ENCODE results near the gene SGK2. TPM values are rescaled to one million over a fixed set of nuclear protein-coding genes. Genes with fewer than 3 reads are reported as not detected.
A peak's percentile ranks its signal among the peaks of the same experiment; 100 is the strongest.

SGK2 gene
- total and polyA plus RNA-seq, 4 donors, result 2.7 to 5.0 (median 3.1) TPM

- H3K27ac ChIP-seq (ENCODE audit: low read depth in 1 of 2, low read length in 2 of 2), result no peak overlapping the region
- no peaks in the 10 kb centered on the region for H3K36me3 ChIP-seq (ENCODE audit: control insufficient read depth in 1 of 2, insufficient read depth in 2 of 2, low read length in 1 of 2)
- no peak for DNase-seq
- WGBS, 2 donors, result 97 to 98% methylated on average over 8 of the region's 8 CpGs
- no peaks in the 10 kb centered on the region for H3K4me1 ChIP-seq (ENCODE audit: control insufficient read depth in 1 of 2, insufficient read depth in 2 of 2, low read length in 2 of 2)
- intact Hi-C loops (cut with DNase I), result no loop called here
- H3K4me3 ChIP-seq (ENCODE audit: low read length in 2 of 2), result no peak overlapping the region
- no peaks in the 10 kb centered on the region for H3K27me3 ChIP-seq (ENCODE audit: control insufficient read depth in 1 of 2, insufficient read depth in 2 of 2, low read length in 1 of 2)
- ATAC-seq (ENCODE audit: low FRiP score), result no peak
- H3K9me3 ChIP-seq (ENCODE audit: control insufficient read depth, low read length), result no peaks in the 10 kb centered on the region
Measured at GRCh38 chr20:43564455-43564854, 5.6 kb downstream of the SGK2 start.

GRCh38 chr20:43564993-43565757, 6.3 kb downstream of the SGK2 start:
- DNase-seq (no peak), ATAC-seq (ENCODE audit: low FRiP score) (no peak)
- no peaks in the 10 kb centered on the region for H3K27me3 ChIP-seq (ENCODE audit: control insufficient read depth in 1 of 2, insufficient read depth in 2 of 2, low read length in 1 of 2)
- H3K4me3 ChIP-seq (ENCODE audit: low read length in 2 of 2), result no peak overlapping the region
- no peaks in the 10 kb centered on the region for H3K36me3 ChIP-seq (ENCODE audit: control insufficient read depth in 1 of 2, insufficient read depth in 2 of 2, low read length in 1 of 2)
- 75 to 78% methylated on average over 18 of the region's 18 CpGs for WGBS, 2 donors
- intact Hi-C loops (cut with DNase I), result no loop called here
- H3K4me1 ChIP-seq (ENCODE audit: control insufficient read depth in 1 of 2, insufficient read depth in 2 of 2, low read length in 2 of 2), result no peaks in the 10 kb centered on the region
- H3K27ac ChIP-seq (ENCODE audit: low read depth in 1 of 2, low read length in 2 of 2), result no peak overlapping the region
- no peaks in the 10 kb centered on the region for H3K9me3 ChIP-seq (ENCODE audit: control insufficient read depth, low read length)

- H3K4me1 ChIP-seq (ENCODE audit: control insufficient read depth in 1 of 2, insufficient read depth in 2 of 2, low read length in 2 of 2), result no peaks in the 10 kb centered on the region
- no peaks in the 10 kb centered on the region for H3K9me3 ChIP-seq (ENCODE audit: control insufficient read depth, low read length)
- DNase-seq (no peak), ATAC-seq (ENCODE audit: low FRiP score) (no peak)
- intact Hi-C loops (cut with DNase I), result no loop called here
- no peak overlapping the region for H3K4me3 ChIP-seq (ENCODE audit: low read length in 2 of 2)
- H3K27me3 ChIP-seq (ENCODE audit: control insufficient read depth in 1 of 2, insufficient read depth in 2 of 2, low read length in 1 of 2), result no peaks in the 10 kb centered on the region
- H3K36me3 ChIP-seq (ENCODE audit: control insufficient read depth in 1 of 2, insufficient read depth in 2 of 2, low read length in 1 of 2), result no peaks in the 10 kb centered on the region
- no peak overlapping the region for H3K27ac ChIP-seq (ENCODE audit: low read depth in 1 of 2, low read length in 2 of 2)
- WGBS, 2 donors, result 82 to 91% methylated on average over 4 of the region's 4 CpGs
Measured at GRCh38 chr20:43565758-43566104, 6.9 kb downstream of the SGK2 start.

GRCh38 chr20:43567477-43567876, 8.7 kb downstream of the SGK2 start:
- DNase-seq (no peak), ATAC-seq (ENCODE audit: low FRiP score) (no peak)
- H3K27me3 ChIP-seq (ENCODE audit: control insufficient read depth in 1 of 2, insufficient read depth in 2 of 2, low read length in 1 of 2), result no peaks in the 10 kb centered on the region
- no peaks in the 10 kb centered on the region for H3K9me3 ChIP-seq (ENCODE audit: control insufficient read depth, low read length)
- H3K36me3 ChIP-seq (ENCODE audit: control insufficient read depth in 1 of 2, insufficient read depth in 2 of 2, low read length in 1 of 2), result no peaks in the 10 kb centered on the region
- intact Hi-C loops (cut with DNase I), result no loop called here
- no peak overlapping the region for H3K27ac ChIP-seq (ENCODE audit: low read depth in 1 of 2, low read length in 2 of 2)
- WGBS, 2 donors, result 91 to 94% methylated on average over 9 of the region's 9 CpGs
- no peaks in the 10 kb centered on the region for H3K4me1 ChIP-seq (ENCODE audit: control insufficient read depth in 1 of 2, insufficient read depth in 2 of 2, low read length in 2 of 2)
- no peak overlapping the region for H3K4me3 ChIP-seq (ENCODE audit: low read length in 2 of 2)

- Histone ChIP-seq H3K36me3 (ENCODE audit: control insufficient read depth in 1 of 2, insufficient read depth in 2 of 2, low read length in 1 of 2) (no peaks in the 10 kb centered on the region), H3K27ac (ENCODE audit: low read depth in 1 of 2, low read length in 2 of 2) (no peak overlapping the region), H3K4me3 (ENCODE audit: low read length in 2 of 2) (no peak overlapping the region), H3K4me1 (ENCODE audit: control insufficient read depth in 1 of 2, insufficient read depth in 2 of 2, low read length in 2 of 2) (no peaks in the 10 kb centered on the region), H3K9me3 (ENCODE audit: control insufficient read depth, low read length) (no peaks in the 10 kb centered on the region), H3K27me3 (ENCODE audit: control insufficient read depth in 1 of 2, insufficient read depth in 2 of 2, low read length in 1 of 2) (no peaks in the 10 kb centered on the region)
- intact Hi-C loops (cut with DNase I), result no loop called here
- DNase-seq (no peak), ATAC-seq (ENCODE audit: low FRiP score) (no peak)
- WGBS, 2 donors, result 91 to 97% methylated on average over 4 of the region's 4 CpGs
Measured at GRCh38 chr20:43568706-43569105, 9.9 kb downstream of the SGK2 start.

- H3K27me3 ChIP-seq (ENCODE audit: control insufficient read depth in 1 of 2, insufficient read depth in 2 of 2, low read length in 1 of 2), result no peaks in the 10 kb centered on the region
- no peaks in the 10 kb centered on the region for H3K9me3 ChIP-seq (ENCODE audit: control insufficient read depth, low read length)
- H3K27ac ChIP-seq (ENCODE audit: low read depth in 1 of 2, low read length in 2 of 2), result no peak overlapping the region
- no peak overlapping the region for H3K4me3 ChIP-seq (ENCODE audit: low read length in 2 of 2)
- DNase-seq (no peak), ATAC-seq (ENCODE audit: low FRiP score) (no peak)
- no peaks in the 10 kb centered on the region for H3K4me1 ChIP-seq (ENCODE audit: control insufficient read depth in 1 of 2, insufficient read depth in 2 of 2, low read length in 2 of 2)
- no peaks in the 10 kb centered on the region for H3K36me3 ChIP-seq (ENCODE audit: control insufficient read depth in 1 of 2, insufficient read depth in 2 of 2, low read length in 1 of 2)
- intact Hi-C loops (cut with DNase I), result no loop called here
- 92 to 94% methylated on average over 10 of the region's 10 CpGs for WGBS, 2 donors
Measured at GRCh38 chr20:43569282-43569681, 10.5 kb downstream of the SGK2 start.

GRCh38 chr20:43570496-43570895, 11.7 kb downstream of the SGK2 start:
- ATAC-seq (ENCODE audit: low FRiP score), result no peak
- WGBS, 2 donors, result 89 to 91% methylated on average over 10 of the region's 10 CpGs

GRCh38 chr20:43571310-43571709, 12.5 kb downstream of the SGK2 start:
- ATAC-seq (ENCODE audit: low FRiP score), result no peak
- WGBS, 2 donors, result 91 to 95% methylated on average over 3 of the region's 3 CpGs
- no peaks in the 10 kb centered on the region for H3K27me3 ChIP-seq (ENCODE audit: control insufficient read depth in 1 of 2, insufficient read depth in 2 of 2, low read length in 1 of 2)

More at GRCh38 chr20:43570496-43570895, 11.7 kb downstream of the SGK2 start:
- H3K27me3 ChIP-seq (ENCODE audit: control insufficient read depth in 1 of 2, insufficient read depth in 2 of 2, low read length in 1 of 2), result no peaks in the 10 kb centered on the region
- H3K36me3 ChIP-seq (ENCODE audit: control insufficient read depth in 1 of 2, insufficient read depth in 2 of 2, low read length in 1 of 2), result no peaks in the 10 kb centered on the region
- no peak overlapping the region for H3K27ac ChIP-seq (ENCODE audit: low read depth in 1 of 2, low read length in 2 of 2)
- no peaks in the 10 kb centered on the region for H3K4me1 ChIP-seq (ENCODE audit: control insufficient read depth in 1 of 2, insufficient read depth in 2 of 2, low read length in 2 of 2)
- intact Hi-C loops (cut with DNase I), result no loop called here
- no peak overlapping the region for H3K4me3 ChIP-seq (ENCODE audit: low read length in 2 of 2)
- no peak for DNase-seq
- no peaks in the 10 kb centered on the region for H3K9me3 ChIP-seq (ENCODE audit: control insufficient read depth, low read length)

GRCh38 chr20:43571771-43572170, 12.9 kb downstream of the SGK2 start:
- H3K9me3 ChIP-seq (ENCODE audit: control insufficient read depth, low read length), result no peaks in the 10 kb centered on the region
- H3K36me3 ChIP-seq (ENCODE audit: control insufficient read depth in 1 of 2, insufficient read depth in 2 of 2, low read length in 1 of 2), result no peaks in the 10 kb centered on the region
- H3K27ac ChIP-seq (ENCODE audit: low read depth in 1 of 2, low read length in 2 of 2), result no peak overlapping the region
- DNase-seq (peak in 1 of 2 donors; percentile 63), ATAC-seq (ENCODE audit: low FRiP score) (peak; percentile 15)
- no peaks in the 10 kb centered on the region for H3K4me1 ChIP-seq (ENCODE audit: control insufficient read depth in 1 of 2, insufficient read depth in 2 of 2, low read length in 2 of 2)
- WGBS, 2 donors, result 91 to 93% methylated on average over 6 of the region's 6 CpGs
- H3K4me3 ChIP-seq (ENCODE audit: low read length in 2 of 2), result no peak overlapping the region
- no peaks in the 10 kb centered on the region for H3K27me3 ChIP-seq (ENCODE audit: control insufficient read depth in 1 of 2, insufficient read depth in 2 of 2, low read length in 1 of 2)
- intact Hi-C loops (cut with DNase I), result no loop called here

More at GRCh38 chr20:43571310-43571709, 12.5 kb downstream of the SGK2 start:
- DNase-seq, result no peak
- intact Hi-C loops (cut with DNase I), result no loop called here
- Histone ChIP-seq H3K27ac (ENCODE audit: low read depth in 1 of 2, low read length in 2 of 2) (no peak overlapping the region), H3K36me3 (ENCODE audit: control insufficient read depth in 1 of 2, insufficient read depth in 2 of 2, low read length in 1 of 2) (no peaks in the 10 kb centered on the region), H3K9me3 (ENCODE audit: control insufficient read depth, low read length) (no peaks in the 10 kb centered on the region), H3K4me1 (ENCODE audit: control insufficient read depth in 1 of 2, insufficient read depth in 2 of 2, low read length in 2 of 2) (no peaks in the 10 kb centered on the region), H3K4me3 (ENCODE audit: low read length in 2 of 2) (no peak overlapping the region)
